GM12878 (cell line): ENCODE results near the gene BEGAIN. TPM values are rescaled to one million over a fixed set of nuclear protein-coding genes. Genes with fewer than 3 reads are reported as not detected.

Experiments
- ATAC-seq: fragments of 200-7000 bp; cut with Tn5 transposase; 3 replicates; pipeline ENCODE4 v1.9.1; 2020; ENCODE audit warnings: mild to moderate bottlenecking, moderate library complexity
- BruUV-seq: library from RNA; stranded (reverse); fragments of 400-500 nt; replicated peaks from 2 replicates; lab custom pipeline; 2021; lab: Mats Ljungman, UMichigan
- CTCF ChIA-PET: fragments of 300-600 bp; sonication (Branson Sonifier 250); formaldehyde crosslinking; extraction: SDS; loops from one replicate; lab custom pipeline; 2021; ENCODE audit warnings: inconsistent platforms; lab: Yijun Ruan, JAX
- POLR2A ChIA-PET: fragments of 350-600 bp; formaldehyde crosslinking; extraction: SDS; loops from one replicate; lab custom pipeline; 2021; ENCODE audit warnings: inconsistent platforms; lab: Charles Lee
- RAD21 ChIA-PET: fragments of 300-600 bp; sonication (Branson Sonifier 250); formaldehyde crosslinking; loops from one replicate; lab custom pipeline; 2023; ENCODE audit warnings: antibody characterized with exemption; ENCODE audit not compliant: unreplicated experiment; lab: Charles Lee
- SMC1A ChIA-PET: fragments of 300-600 bp; sonication (Branson Sonifier 250); formaldehyde crosslinking; loops from one replicate; lab custom pipeline; 2023; ENCODE audit not compliant: unreplicated experiment, uncharacterized antibody; lab: Charles Lee
- DNase-seq: peaks from one replicate; pipeline ENCODE4 v3.0.0-alpha.2; 2011; ENCODE audit warnings: low read depth, low spot score
- FAIRE-seq: peaks from 3 replicates; lab custom pipeline; 2011; peaks lifted over from hg19 to GRCh38; lab: Jason Lieb, UNC
- H2AFZ ChIP-seq: 2 replicates; pipeline ENCODE4 v1.6.0; 2011; ENCODE audit warnings: low read depth, low read length, control low read depth; ENCODE audit not compliant: control insufficient read depth
- H3K27ac ChIP-seq: 2 replicates; pipeline ENCODE4 v1.5.1; 2011; ENCODE audit warnings: control low read depth; ENCODE audit not compliant: control insufficient read depth, insufficient read depth
- H3K27me3 ChIP-seq, 2 experiments: replicated peaks in 1 of 2; 2 replicates each; pipeline versions ENCODE4 v1.6.0 to v1.6.1; 2011; ENCODE audit warnings: low read length in 1 of 2; ENCODE audit not compliant: control insufficient read depth in 2 of 2, insufficient read depth in 2 of 2
- H3K36me3 ChIP-seq, 2 experiments: 2 replicates each; pipeline ENCODE4 v1.5.1; 2011; ENCODE audit warnings: low read length in 1 of 2; ENCODE audit not compliant: control insufficient read depth in 2 of 2, insufficient read depth in 2 of 2
- H3K4me1 ChIP-seq: 2 replicates; pipeline ENCODE4 v1.6.1; 2011; ENCODE audit warnings: mild to moderate bottlenecking, low read length, moderate library complexity, mixed read lengths; ENCODE audit not compliant: control insufficient read depth, insufficient read depth
- H3K4me2 ChIP-seq: 2 replicates; pipeline ENCODE4 v1.6.0; 2011; ENCODE audit warnings: control low read depth; ENCODE audit not compliant: control insufficient read depth, insufficient read depth
- H3K4me3 ChIP-seq: fragments of 200-600 bp; sonication (generic); 2 replicates; pipeline ENCODE4 v1.5.1; 2016
- H3K79me2 ChIP-seq: 2 replicates; pipeline ENCODE4 v1.6.0; 2011; ENCODE audit warnings: low read length; ENCODE audit not compliant: control insufficient read depth, insufficient read depth
- H3K9ac ChIP-seq: 2 replicates; pipeline ENCODE4 v1.8.0; 2011; ENCODE audit warnings: low read length, control low read depth, mixed read lengths; ENCODE audit not compliant: control insufficient read depth, insufficient read depth
- H3K9me3 ChIP-seq: replicated peaks from 3 replicates; pipeline ENCODE4 v1.5.1; 2011; ENCODE audit warnings: mild to moderate bottlenecking, low read length; ENCODE audit not compliant: control insufficient read depth, insufficient read depth
- H4K20me1 ChIP-seq: 2 replicates; pipeline ENCODE4 v1.6.0; 2011; ENCODE audit not compliant: control insufficient read depth, insufficient read depth
- ATF2 ChIP-seq: IDR thresholded peaks from 2 replicates; pipeline ENCODE4 v1.6.1; 2012; ENCODE audit warnings: low read length, inconsistent platforms
- ATF3 ChIP-seq: IDR thresholded peaks from 2 replicates; pipeline ENCODE4 v1.6.1; 2011; ENCODE audit warnings: low read depth, mild to moderate bottlenecking, low read length, moderate library complexity, borderline replicate concordance; ENCODE audit errors: extremely low read depth
- BMI1 ChIP-seq: fragments of 450-650 bp; IDR thresholded peaks from 2 replicates; pipeline ENCODE4 v1.6.1; 2016; ENCODE audit warnings: mild to moderate bottlenecking, moderate library complexity, borderline replicate concordance
- HSF1 ChIP-seq: fragments of 150-350 bp; IDR thresholded peaks from 2 replicates; pipeline ENCODE4 v1.6.1; 2014; ENCODE audit warnings: mild to moderate bottlenecking, low read depth, low read length
- NR2C2 ChIP-seq: IDR thresholded peaks from 2 replicates; pipeline ENCODE4 v1.6.1; 2011; ENCODE audit warnings: borderline replicate concordance, low read depth; ENCODE audit not compliant: control insufficient read depth, insufficient read length
- SPI1 ChIP-seq: IDR thresholded peaks from 2 replicates; pipeline ENCODE4 v1.6.1; 2011; ENCODE audit warnings: low read depth, mild to moderate bottlenecking, low read length, moderate library complexity, borderline replicate concordance; ENCODE audit not compliant: insufficient read depth
- WGBS: methylation state at CpG from one replicate; pipeline ENCODE4 v1.1.6; 2016; ENCODE audit warnings: low lambda C conversion rate; ENCODE audit not compliant: insufficient replicate concordance, insufficient coverage; ENCODE audit errors: missing lambda C conversion rate; 5-methylcytosine and 5-hydroxymethylcytosine counted together
- in situ Hi-C: fragments of 300-500 bp; cut with MboI; formaldehyde crosslinking; loops from 9 replicates; pipeline ENCODE4 v1.14.3; 2018; ENCODE audit warnings: mixed read lengths
- intact Hi-C: fragments of 100-400 bp; cut with micrococcal nuclease; formaldehyde crosslinking; loops from one replicate; pipeline ENCODE4 v1.14.2; 2022; ENCODE audit not compliant: unreplicated experiment
- polyA plus RNA-seq, 11 experiments: library from polyadenylated mRNA; depleted of rRNA in 4 of 11; unstranded in 6 of 11; stranded (reverse) in 5 of 11; fragments of >200 nt; fragmentation: Nextera tagmentation in 4 of 11; fragmentation: Illumina TruSeq in 1 of 11; extraction: Ambion mirVana in 4 of 11; extraction: Trizol in 1 of 11; gene quantifications; 1 replicate in 1 of 11; 2 replicates in 10 of 11; pipeline versions ENCODE4 v1.2.1 to v1.2.3, GENCODE V29; 2011 to 2016; ENCODE audit warnings: inconsistent platforms in 2 of 11, missing spikeins in 2 of 11, low read depth in 1 of 11
- total RNA-seq, 4 experiments: library from RNA; depleted of rRNA in 3 of 4; stranded (reverse); fragments of >200 nt in 3 of 4; fragmentation: Illumina TruSeq in 1 of 4; extraction: Trizol in 1 of 4; gene quantifications; 2 replicates each; pipeline versions ENCODE4 v1.2.1 to v1.2.3, GENCODE V29; 2013 to 2021

BEGAIN gene
- total and polyA plus RNA-seq, 10 of the 15 experiments (the other 5 are each of a cell fraction or from before 2014, with no cell fraction given): 0.01 to 0.31 (median 0.06) TPM; not detected in 5

- ATAC-seq (no peak), FAIRE-seq (no peak), DNase-seq (no peak)
- H3K4me2 ChIP-seq: no peak overlapping the region
- in situ Hi-C loops (no loop called here), intact Hi-C loops (no loop called here)
- ChIA-PET POLR2A (no interaction called here), RAD21 (interaction anchor here (0.6 kb wide), 1 partner anchor 94 kb away, joined by 3 read pairs; no protein-coding TSS in a partner anchor), CTCF (no interaction called here), SMC1A (no interaction called here)
- no peaks in the 10 kb centered on the region for H3K79me2 ChIP-seq
- no peak overlapping the region for H2AFZ ChIP-seq
- H3K27ac ChIP-seq: no peak overlapping the region
- no peaks in the 10 kb centered on the region for H3K9me3 ChIP-seq
- H4K20me1 ChIP-seq: no peaks in the 10 kb centered on the region
- TF ChIP-seq BMI1 (no peak), NR2C2 (no peak), SPI1 (no peak), ATF2 (no peak), HSF1 (no peak), ATF3 (no peak)
- BruUV-seq: no TSS peak
- no peaks in the 10 kb centered on the region; a peak in 1 of 4 replicates for H3K27me3 ChIP-seq
- no peak overlapping the region for H3K9ac ChIP-seq
- 45% methylated on average over 24 of the region's 24 CpGs for WGBS
- H3K4me1 ChIP-seq: no peaks in the 10 kb centered on the region
- H3K36me3 ChIP-seq: no peaks in the 10 kb centered on the region; a peak in 1 of 4 replicates
- H3K4me3 ChIP-seq: no peak overlapping the region
Observed at GRCh38 chr14:100541621-100542560, 45.3 kb downstream of the BEGAIN start.
